Duodenal mucosa (tissue), 2 donors: Measurements from ENCODE around the gene MXD3.
A peak's percentile ranks its signal among the peaks of the same experiment; 100 is the strongest.

ENCODE experiments used
- H3K27ac ChIP-seq: one replicate; pipeline ENCODE4 v1.7.0; 2013; ENCODE audit warnings: low read depth, low read length
- H3K27me3 ChIP-seq, 2 donors: one replicate each; pipeline ENCODE4 v1.7.0; 2013; ENCODE audit warnings: low read length in 2 of 2, control low read depth in 1 of 2; ENCODE audit not compliant: insufficient read depth in 2 of 2, control insufficient read depth in 1 of 2
- H3K36me3 ChIP-seq, 2 donors: one replicate each; pipeline ENCODE4 v1.7.0; 2013; ENCODE audit warnings: low read length in 2 of 2, control low read depth in 1 of 2; ENCODE audit not compliant: insufficient read depth in 2 of 2, control insufficient read depth in 1 of 2
- H3K4me1 ChIP-seq, 2 donors: one replicate each; pipeline ENCODE4 v1.7.0; 2013; ENCODE audit warnings: low read length in 2 of 2, control low read depth in 1 of 2; ENCODE audit not compliant: insufficient read depth in 2 of 2, control insufficient read depth in 1 of 2
- H3K4me3 ChIP-seq, 2 donors: one replicate each; pipeline ENCODE4 v1.7.0; 2013; ENCODE audit warnings: low read length in 2 of 2, low read depth in 1 of 2
- H3K9ac ChIP-seq, 2 donors: one replicate each; pipeline ENCODE4 v1.7.0; 2013; ENCODE audit warnings: low read length in 2 of 2, low read depth in 1 of 2
- H3K9me3 ChIP-seq, 2 donors: one replicate each; pipeline ENCODE4 v1.7.0; 2013; ENCODE audit warnings: low read length in 2 of 2, control low read depth in 1 of 2; ENCODE audit not compliant: control insufficient read depth in 1 of 2

Gene MXD3

DNA sequence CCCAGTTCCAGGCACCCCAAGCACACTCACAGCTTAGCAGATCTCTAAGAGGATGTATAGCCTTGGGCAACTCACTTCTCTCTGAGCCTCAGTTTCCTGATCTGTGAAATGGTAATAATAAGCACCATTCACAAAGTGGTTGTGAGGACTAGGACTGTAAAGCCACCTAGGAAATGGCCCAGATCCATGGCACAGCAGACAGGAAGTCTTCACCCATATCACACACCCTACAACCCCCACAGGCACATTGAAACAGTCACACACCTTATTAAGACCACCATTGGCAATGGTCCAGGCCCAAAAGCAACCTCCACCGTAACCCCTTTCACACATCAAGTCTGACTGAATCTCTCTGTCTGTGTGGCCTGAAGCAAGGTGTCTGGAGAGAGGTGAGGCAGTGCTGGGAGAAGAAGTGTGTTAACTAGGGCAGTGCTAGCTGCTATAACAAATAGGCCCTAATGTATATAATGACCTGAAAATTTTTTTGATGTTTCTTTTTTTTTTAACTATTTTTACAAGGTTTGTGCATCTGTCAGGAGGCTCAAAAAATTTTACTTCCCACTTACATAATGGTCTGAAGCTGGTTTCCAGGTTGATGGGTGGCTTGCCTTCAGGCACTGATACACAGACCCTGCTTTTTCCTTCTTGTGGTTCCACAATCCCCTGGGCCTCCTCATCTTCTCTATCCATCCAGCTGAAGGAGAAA is 43.6 kb upstream of the MXD3 start:
- Histone ChIP-seq H3K36me3 (no peaks in the 10 kb centered on the region), H3K4me3 (no peak overlapping the region), H3K27me3 (no peaks in the 10 kb centered on the region), H3K4me1 (peaks cover 33 to 49% of the 10 kb centered on the region in 2 donors), H3K9ac (no peak overlapping the region), H3K9me3 (no peaks in the 10 kb centered on the region), H3K27ac (no peak overlapping the region)

DNA sequence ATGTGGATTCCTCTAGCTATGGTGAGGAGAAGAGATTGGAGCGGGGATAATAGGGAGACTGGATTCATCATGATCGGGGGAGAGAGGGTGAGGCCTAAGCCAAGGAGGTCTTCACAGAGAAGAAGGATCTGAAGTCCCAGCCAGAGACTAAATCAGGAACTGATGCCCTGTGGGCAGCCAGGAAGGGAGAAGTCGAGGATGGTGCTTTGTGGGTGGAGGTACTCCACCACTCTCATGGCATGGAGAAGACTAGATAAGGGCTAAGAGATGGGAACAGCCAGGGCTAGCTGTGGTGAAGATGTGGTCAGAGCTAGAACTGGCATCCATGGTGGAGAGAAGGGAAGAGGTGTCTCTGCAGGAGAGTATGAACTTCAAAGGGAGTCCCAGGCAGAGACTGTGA is 43.0 kb upstream of the MXD3 start:
- Histone ChIP-seq H3K36me3 (no peaks in the 10 kb centered on the region), H3K9ac (no peak overlapping the region), H3K27me3 (no peaks in the 10 kb centered on the region), H3K9me3 (no peaks in the 10 kb centered on the region), H3K4me1 (peaks cover 35 to 50% of the 10 kb centered on the region in 2 donors), H3K27ac (no peak overlapping the region), H3K4me3 (no peak overlapping the region)

DNA sequence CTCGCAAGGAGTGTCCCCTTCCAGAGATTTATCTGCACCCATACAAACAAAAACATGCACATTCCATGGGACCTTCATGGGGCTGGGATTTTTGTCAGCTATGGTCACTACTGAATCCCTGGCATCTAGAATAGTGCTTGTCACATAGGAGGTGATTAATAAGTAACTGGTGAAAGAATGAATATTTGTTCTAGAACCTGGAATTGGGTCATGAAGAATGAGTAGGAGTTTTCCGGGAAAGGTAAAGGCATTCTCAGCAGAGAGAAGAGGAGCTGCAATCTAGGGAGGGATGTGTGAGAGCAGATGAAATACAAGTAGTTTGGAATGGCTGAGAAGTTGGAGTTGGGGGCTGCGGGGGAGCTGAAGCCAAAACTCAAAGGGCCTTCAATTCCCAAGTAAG is 42.6 kb upstream of the MXD3 start:
- H3K4me1 ChIP-seq = peaks cover 37 to 50% of the 10 kb centered on the region in 2 donors
- no peak overlapping the region for H3K27ac ChIP-seq

DNA sequence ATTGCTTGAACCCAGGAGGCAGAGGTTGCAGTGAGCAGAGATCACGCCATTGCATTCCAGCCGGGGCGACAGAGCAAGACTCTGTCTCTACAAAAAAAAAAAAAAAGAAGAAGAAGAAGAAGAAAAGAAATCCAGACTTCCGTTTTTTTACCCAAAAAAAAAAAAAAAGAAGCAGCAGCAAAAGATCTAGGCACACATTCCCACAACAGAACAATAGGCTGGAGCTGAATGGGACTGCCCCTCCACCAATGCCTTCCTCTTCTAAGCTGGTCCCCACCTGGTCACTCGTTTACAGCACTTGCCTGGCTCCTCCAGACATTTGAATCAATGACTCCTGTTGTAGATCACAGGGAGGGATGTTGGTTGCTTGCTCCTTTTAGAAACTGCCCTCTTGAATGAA is 41.4 kb upstream of the MXD3 start:
- H3K4me3 ChIP-seq = no peak overlapping the region
- no peak overlapping the region for H3K27ac ChIP-seq
- H3K36me3 ChIP-seq = peaks cover 4 to 7% of the 10 kb centered on the region in 2 donors
- no peak overlapping the region for H3K9ac ChIP-seq
- peaks cover 33 to 43% of the 10 kb centered on the region in 2 donors for H3K4me1 ChIP-seq
- H3K9me3 ChIP-seq = no peaks in the 10 kb centered on the region
- no peaks in the 10 kb centered on the region for H3K27me3 ChIP-seq

More for the DNA sequence above, 42.6 kb upstream of the MXD3 start:
- Histone ChIP-seq H3K9me3 (no peaks in the 10 kb centered on the region), H3K9ac (no peak overlapping the region), H3K27me3 (no peaks in the 10 kb centered on the region), H3K4me3 (no peak overlapping the region), H3K36me3 (peaks cover 0 to 3% of the 10 kb centered on the region in 2 donors)

DNA sequence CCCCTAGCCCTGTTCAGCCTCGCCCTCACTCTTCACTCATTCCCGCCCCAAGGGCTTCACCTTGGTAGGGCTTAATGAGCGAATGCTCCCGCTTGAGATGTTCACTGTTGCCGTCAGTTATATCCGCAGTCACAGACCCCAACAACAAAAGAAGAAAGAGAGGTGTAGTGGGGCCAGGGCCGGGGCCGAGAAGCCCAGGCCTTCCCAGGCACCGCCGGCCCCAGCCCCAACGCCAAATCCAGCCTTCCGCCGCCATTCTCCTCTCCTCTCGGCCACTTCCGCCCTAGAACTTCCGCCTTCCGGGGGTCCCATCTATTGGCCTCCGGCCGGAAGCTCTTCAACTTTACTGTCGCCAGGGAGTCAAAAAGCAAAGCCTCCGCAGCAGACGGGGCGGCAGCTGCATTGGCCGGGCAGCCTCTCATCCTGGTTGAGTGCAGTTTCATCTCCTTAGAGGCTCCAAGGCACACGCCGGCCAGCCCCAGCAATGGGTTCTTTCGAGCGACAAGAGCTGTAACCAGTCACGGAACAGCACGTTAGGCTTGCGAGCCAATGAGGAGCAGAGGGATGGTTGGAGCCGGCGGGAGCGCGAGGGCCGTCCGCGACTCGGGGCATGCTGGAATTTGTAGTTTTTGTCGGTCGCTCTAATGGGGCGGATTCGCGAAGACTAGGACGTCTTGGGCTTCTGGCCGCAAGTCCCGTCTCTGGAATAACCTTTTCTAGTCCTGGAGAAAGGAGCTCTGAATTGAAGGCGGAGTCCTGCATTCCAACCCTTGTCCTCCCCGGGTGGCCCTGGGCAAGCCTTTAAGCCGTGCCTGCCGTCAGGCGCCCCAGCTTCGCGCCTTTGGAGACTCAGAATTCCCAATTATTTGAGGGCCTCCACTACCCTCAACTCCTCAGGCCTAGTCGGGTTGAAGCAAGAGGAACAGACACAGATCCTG is 40.0 kb upstream of the MXD3 start, which contains the start of gene LMAN2:
LMAN2 (minus strand) TSS at position 277 of the 938 bp plus-strand sequence; CDS start at position 256, 21 bp downstream.
- H3K9ac ChIP-seq = peak within 1 kb of the TSS; percentile 87 to 92
- H3K4me3 ChIP-seq = peak within 1 kb of the TSS; percentile 93 to 95
- H3K27me3 ChIP-seq = no peaks in the 10 kb centered on the region
- H3K27ac ChIP-seq = peak within 1 kb of the TSS; percentile 77
- no peaks in the 10 kb centered on the region for H3K9me3 ChIP-seq
- H3K36me3 ChIP-seq = peaks cover 6 to 19% of the 10 kb centered on the region in 2 donors
- peaks cover 29 to 37% of the 10 kb centered on the region in 2 donors for H3K4me1 ChIP-seq

DNA sequence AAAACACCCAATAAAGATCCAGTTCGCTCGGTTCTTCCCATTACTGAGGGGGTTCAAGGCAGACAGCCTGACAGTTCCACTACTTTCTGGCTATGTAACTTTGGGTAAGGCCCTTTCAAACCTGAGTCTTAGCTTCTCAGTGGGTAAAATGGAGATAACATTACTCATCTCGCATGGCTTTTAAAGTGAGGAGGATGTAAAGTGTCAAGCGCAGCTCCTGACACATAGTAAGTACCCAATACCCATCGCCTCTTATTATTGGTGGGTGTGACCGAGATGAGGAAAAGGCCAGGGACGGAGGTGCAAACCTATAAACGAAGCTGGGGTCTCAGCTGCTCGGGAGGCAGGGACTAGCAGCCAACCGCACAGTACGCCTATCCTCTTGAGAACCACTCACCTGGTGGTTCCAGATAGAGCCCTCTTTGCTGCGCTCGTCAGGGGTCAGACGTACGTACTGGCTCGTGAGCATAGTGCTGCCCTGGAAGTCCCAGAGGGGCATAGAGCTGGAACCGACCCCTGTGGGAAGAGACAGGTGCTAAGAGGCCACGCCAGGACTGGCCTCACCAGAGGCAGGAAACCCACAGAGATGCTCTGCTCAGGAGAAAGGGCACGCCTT is 39.2 kb upstream of the MXD3 start:
- H3K36me3 ChIP-seq = peaks cover 6 to 24% of the 10 kb centered on the region in 2 donors
- peak overlapping the region; percentile 77 for H3K27ac ChIP-seq
- peaks cover 29 to 34% of the 10 kb centered on the region in 2 donors for H3K4me1 ChIP-seq
- no peaks in the 10 kb centered on the region for H3K27me3 ChIP-seq
- H3K9me3 ChIP-seq = no peaks in the 10 kb centered on the region
- peak overlapping the region; percentile 87 to 92 for H3K9ac ChIP-seq
- H3K4me3 ChIP-seq = peak overlapping the region; percentile 93 to 95

DNA sequence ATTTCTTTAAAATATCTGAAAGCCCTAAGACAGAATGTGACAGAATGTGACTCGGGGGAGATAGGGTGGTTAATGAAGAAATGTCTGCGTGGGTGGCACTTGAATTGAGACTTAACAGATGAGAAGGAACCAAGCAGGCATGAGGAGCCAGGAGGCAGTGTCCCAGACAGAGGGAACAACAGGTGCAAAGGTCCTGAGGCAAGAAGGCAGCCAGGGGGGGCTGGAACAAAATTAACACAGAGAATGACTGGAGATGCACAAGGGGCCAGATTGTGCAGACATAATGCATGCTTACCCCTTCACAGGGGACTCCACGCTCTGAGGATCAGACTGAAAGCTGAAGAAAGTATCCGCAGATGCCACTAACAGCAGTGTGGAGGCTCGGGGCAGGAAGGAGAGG is 38.1 kb upstream of the MXD3 start:
- Histone ChIP-seq H3K36me3 (peaks cover 6 to 29% of the 10 kb centered on the region in 2 donors), H3K27ac (no peak overlapping the region), H3K9ac (peak overlapping the region in 1 of 2 donors; percentile 92), H3K4me3 (peak overlapping the region; percentile 93 to 95), H3K4me1 (peaks cover 29 to 34% of the 10 kb centered on the region in 2 donors), H3K9me3 (no peaks in the 10 kb centered on the region), H3K27me3 (no peaks in the 10 kb centered on the region)

DNA sequence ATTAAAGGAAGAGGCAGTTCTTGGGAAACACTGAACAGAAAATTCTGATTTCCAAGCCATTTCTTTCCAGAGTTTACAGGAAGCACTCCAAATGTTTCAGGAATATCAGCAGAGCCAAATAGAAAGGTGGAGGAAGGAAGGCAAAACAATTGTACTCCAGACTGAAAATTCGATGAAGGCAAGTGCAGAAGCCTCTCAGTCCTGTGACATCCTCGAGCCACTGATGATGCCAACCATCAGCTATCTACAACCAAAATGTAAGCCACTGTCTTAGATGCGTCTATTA is 37.6 kb upstream of the MXD3 start:
- peaks cover 29 to 34% of the 10 kb centered on the region in 2 donors for H3K4me1 ChIP-seq
- no peak overlapping the region for H3K9ac ChIP-seq
- H3K9me3 ChIP-seq = no peaks in the 10 kb centered on the region
- H3K4me3 ChIP-seq = peak overlapping the region in 1 of 2 donors; percentile 93
- H3K36me3 ChIP-seq = peaks cover 6 to 29% of the 10 kb centered on the region in 2 donors
- H3K27ac ChIP-seq = no peak overlapping the region
- H3K27me3 ChIP-seq = no peaks in the 10 kb centered on the region

DNA sequence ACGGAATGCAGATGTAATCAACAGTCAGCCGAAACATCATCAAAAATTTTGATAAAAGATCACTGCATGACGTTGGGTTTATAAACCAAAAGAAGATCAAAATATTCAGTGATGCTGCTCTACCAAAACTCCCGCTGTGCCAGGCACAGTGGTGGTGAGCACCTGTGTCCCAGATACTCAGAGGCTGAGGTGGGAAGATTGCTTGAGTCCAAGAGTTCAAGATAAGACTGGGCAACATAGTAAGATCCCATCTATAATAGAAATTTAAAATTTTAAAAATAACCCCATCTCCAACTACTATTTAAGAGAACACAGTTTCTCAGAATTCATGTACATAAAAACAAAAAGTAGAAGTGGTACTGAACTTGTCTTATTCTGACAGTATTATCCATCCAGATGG is 36.0 kb upstream of the MXD3 start:
- Histone ChIP-seq H3K9me3 (no peaks in the 10 kb centered on the region), H3K27me3 (no peaks in the 10 kb centered on the region), H3K4me3 (no peak overlapping the region), H3K27ac (no peak overlapping the region), H3K4me1 (peaks cover 29 to 34% of the 10 kb centered on the region in 2 donors), H3K9ac (no peak overlapping the region), H3K36me3 (peaks cover 6 to 37% of the 10 kb centered on the region in 2 donors)

DNA sequence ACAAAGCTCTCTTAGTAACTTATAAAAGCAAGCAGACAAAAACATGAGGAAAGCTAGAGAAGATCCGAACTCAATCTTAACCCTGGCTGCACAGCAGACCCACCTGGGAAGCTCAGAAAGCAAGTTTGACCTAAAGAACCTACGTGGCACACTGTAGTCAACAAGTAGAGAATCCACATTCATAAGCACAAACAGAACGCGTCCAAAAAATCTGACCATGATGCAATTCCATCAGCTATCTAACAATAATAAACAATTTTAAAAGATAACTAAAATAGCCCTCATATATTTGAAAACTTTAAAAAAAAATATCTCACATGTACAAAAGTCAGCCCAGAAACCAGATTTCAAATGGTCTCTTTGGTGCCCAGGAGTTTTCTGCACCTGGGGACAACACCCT is 35.1 kb upstream of the MXD3 start:
- no peak overlapping the region for H3K27ac ChIP-seq
- H3K27me3 ChIP-seq = no peaks in the 10 kb centered on the region
- H3K9ac ChIP-seq = no peak overlapping the region
- H3K9me3 ChIP-seq = no peaks in the 10 kb centered on the region
- no peak overlapping the region for H3K4me3 ChIP-seq
- H3K36me3 ChIP-seq = peaks cover 6 to 37% of the 10 kb centered on the region in 2 donors
- H3K4me1 ChIP-seq = peaks cover 26 to 30% of the 10 kb centered on the region in 2 donors
